Measurements from ENCODE around the gene LAMA2. TPM values are rescaled to one million over a fixed set of nuclear protein-coding genes. Genes with fewer than 3 reads are reported as not detected.

LAMA2 gene
- total RNA-seq, 1 donor from 2014 or later: 0.47 TPM

- no peak for DNase-seq (ENCODE audit: low read depth, low spot score)
- TF ChIP-seq CTCF (conservative IDR thresholded peaks at IDR 0.05): no peak
- H3K36me3 Mint-ChIP-seq (ENCODE audit: low read depth): no peaks in the 10 kb centered on the region
- no peak overlapping the region for H3K4me3 Mint-ChIP-seq
- no peak overlapping the region for H3K27ac Mint-ChIP-seq (ENCODE audit: unreplicated experiment)
- no peaks in the 10 kb centered on the region for H3K27me3 Mint-ChIP-seq (ENCODE audit: low read depth)
- H3K9me3 Mint-ChIP-seq: no peaks in the 10 kb centered on the region
- peaks cover 3% of the 10 kb centered on the region for H3K4me1 Mint-ChIP-seq
Measured at GRCh38 chr6:129472239-129472638, 589.3 kb downstream of the LAMA2 start.

- Mint-ChIP-seq H3K36me3 (ENCODE audit: low read depth) (no peaks in the 10 kb centered on the region), H3K27ac (ENCODE audit: unreplicated experiment) (no peak overlapping the region), H3K4me3 (no peak overlapping the region), H3K9me3 (no peaks in the 10 kb centered on the region), H3K4me1 (peaks cover 3% of the 10 kb centered on the region), H3K27me3 (ENCODE audit: low read depth) (no peaks in the 10 kb centered on the region)
- DNase-seq (ENCODE audit: low read depth, low spot score): no peak
- TF ChIP-seq CTCF (conservative IDR thresholded peaks at IDR 0.05): no peak
Measured at GRCh38 chr6:129473546-129473945, 590.6 kb downstream of the LAMA2 start.

- H3K4me3 Mint-ChIP-seq: no peak overlapping the region
Measured at GRCh38 chr6:129475477-129476247, 592.7 kb downstream of the LAMA2 start.

GRCh38 chr6:129476248-129476564 is 593.3 kb downstream of the LAMA2 start:
- no peak overlapping the region for H3K4me3 Mint-ChIP-seq
- H3K9me3 Mint-ChIP-seq: no peaks in the 10 kb centered on the region
- peaks cover 3% of the 10 kb centered on the region for H3K4me1 Mint-ChIP-seq
- no peak overlapping the region for H3K27ac Mint-ChIP-seq (ENCODE audit: unreplicated experiment)
- H3K36me3 Mint-ChIP-seq (ENCODE audit: low read depth): no peaks in the 10 kb centered on the region
- TF ChIP-seq CTCF (conservative IDR thresholded peaks at IDR 0.05): no peak
- DNase-seq (ENCODE audit: low read depth, low spot score): no peak
- no peaks in the 10 kb centered on the region for H3K27me3 Mint-ChIP-seq (ENCODE audit: low read depth)

More at GRCh38 chr6:129475477-129476247, 592.7 kb downstream of the LAMA2 start:
- H3K27ac Mint-ChIP-seq (ENCODE audit: unreplicated experiment): no peak overlapping the region
- peaks cover 3% of the 10 kb centered on the region for H3K4me1 Mint-ChIP-seq
- TF ChIP-seq CTCF (conservative IDR thresholded peaks at IDR 0.05): no peak
- H3K9me3 Mint-ChIP-seq: no peaks in the 10 kb centered on the region
- no peaks in the 10 kb centered on the region for H3K27me3 Mint-ChIP-seq (ENCODE audit: low read depth)
- H3K36me3 Mint-ChIP-seq (ENCODE audit: low read depth): no peaks in the 10 kb centered on the region
- DNase-seq (ENCODE audit: low read depth, low spot score): no peak

GRCh38 chr6:129476810-129477209 is 593.9 kb downstream of the LAMA2 start:
- no peak for TF ChIP-seq CTCF (conservative IDR thresholded peaks at IDR 0.05)
- no peak overlapping the region for H3K27ac Mint-ChIP-seq (ENCODE audit: unreplicated experiment)
- H3K36me3 Mint-ChIP-seq (ENCODE audit: low read depth): no peaks in the 10 kb centered on the region
- no peak overlapping the region for H3K4me3 Mint-ChIP-seq
- no peaks in the 10 kb centered on the region for H3K9me3 Mint-ChIP-seq
- DNase-seq (ENCODE audit: low read depth, low spot score): no peak
- peaks cover 3% of the 10 kb centered on the region for H3K4me1 Mint-ChIP-seq
- H3K27me3 Mint-ChIP-seq (ENCODE audit: low read depth): no peaks in the 10 kb centered on the region
